Endodermal cell (in vitro differentiated cells): Measurements from ENCODE around the gene NECAB2. TPM values are rescaled to one million over a fixed set of nuclear protein-coding genes. Genes with fewer than 3 reads are reported as not detected.

Experiments
- DNase-seq: peaks from one replicate; pipeline ENCODE4 v3.0.0-alpha.2; 2017
- H3K27ac ChIP-seq: 2 replicates; pipeline ENCODE4 v1.5.1; 2013; ENCODE audit warnings: mild to moderate bottlenecking, low read depth, low read length, moderate library complexity
- H3K27me3 ChIP-seq: 2 replicates; pipeline ENCODE4 v1.6.1; 2013; ENCODE audit warnings: mild to moderate bottlenecking, low read length, moderate library complexity; ENCODE audit not compliant: insufficient read depth, control insufficient read depth, poor library complexity, severe bottlenecking
- H3K36me3 ChIP-seq: 2 replicates; pipeline ENCODE4 v1.7.0; 2013; ENCODE audit warnings: mild to moderate bottlenecking, low read length, moderate library complexity; ENCODE audit not compliant: control insufficient read depth, insufficient read depth
- H3K4me1 ChIP-seq: one replicate; pipeline ENCODE4 v1.7.0; 2013; ENCODE audit warnings: low read length; ENCODE audit not compliant: control insufficient read depth, insufficient read depth
- H3K4me3 ChIP-seq: 2 replicates; pipeline ENCODE4 v1.5.1; 2013; ENCODE audit warnings: mild to moderate bottlenecking, low read length, moderate library complexity
- H3K9ac ChIP-seq: 2 replicates; pipeline ENCODE4 v1.6.1; 2013; ENCODE audit warnings: mild to moderate bottlenecking, low read length, moderate library complexity; ENCODE audit not compliant: poor library complexity, severe bottlenecking; ENCODE audit errors: extremely low read depth
- H3K9me3 ChIP-seq: 2 replicates; pipeline ENCODE4 v1.6.1; 2013; ENCODE audit warnings: mild to moderate bottlenecking, low read length, moderate library complexity; ENCODE audit not compliant: control insufficient read depth
- H3K27ac Mint-ChIP-seq: 2 replicates; pipeline ENCODE4 v1.8.0; 2020; ENCODE audit warnings: mixed read lengths
- H3K27me3 Mint-ChIP-seq: 2 replicates; pipeline ENCODE4 v1.8.0; 2021; ENCODE audit warnings: mild to moderate bottlenecking, mixed read lengths; ENCODE audit not compliant: insufficient read depth
- H3K36me3 Mint-ChIP-seq: 2 replicates; pipeline ENCODE4 v1.8.0; 2020; ENCODE audit warnings: low read depth, mixed read lengths
- H3K4me1 Mint-ChIP-seq: 2 replicates; pipeline ENCODE4 v1.8.0; 2020; ENCODE audit warnings: mixed read lengths
- H3K4me3 Mint-ChIP-seq: 2 replicates; pipeline ENCODE4 v1.8.0; 2020; ENCODE audit warnings: mild to moderate bottlenecking, moderate library complexity, mixed read lengths
- H3K9me3 Mint-ChIP-seq: 2 replicates; pipeline ENCODE4 v1.8.0; 2020; ENCODE audit warnings: mild to moderate bottlenecking, mixed read lengths
- CTCF ChIP-seq: fragments of 200-600 bp; sonication (generic); conservative IDR thresholded peaks from 2 replicates; pipeline ENCODE4 v1.5.0; 2021; ENCODE audit warnings: antibody characterized with exemption, mild to moderate bottlenecking
- WGBS, 2 experiments: methylation state at CpG; one replicate each; pipeline versions ENCODE4 v1.1.5 to v1.1.7; 2013; ENCODE audit warnings: missing lambda C conversion rate in 2 of 2, mixed read lengths in 1 of 2; ENCODE audit not compliant: insufficient coverage in 1 of 2, insufficient read length in 1 of 2; 5-methylcytosine and 5-hydroxymethylcytosine counted together
- total RNA-seq, 2 donors: library from RNA; stranded (reverse); fragmentation: NEBNext Ultra II Directional in 1 of 2; extraction: Animal tissue kit (Norgen Biotek cat#: 25700) in 1 of 2; gene quantifications; 2 replicates in 1 of 2; 3 replicates in 1 of 2; pipeline ENCODE4 v1.2.1, GENCODE V29; 2021

Gene NECAB2
- total RNA-seq, 2 donors from 2014 or later, result 2.7 to 3.3 TPM

- no peak overlapping the region for H3K4me3 ChIP-seq
- H3K27ac Mint-ChIP-seq, result no peak overlapping the region
- no peaks in the 10 kb centered on the region for H3K36me3 ChIP-seq
- no peaks in the 10 kb centered on the region for H3K36me3 Mint-ChIP-seq
- no peak overlapping the region for H3K4me3 Mint-ChIP-seq
- peaks cover 5% of the 10 kb centered on the region for H3K9me3 ChIP-seq
- no peak overlapping the region for H3K9ac ChIP-seq
- peaks cover 24% of the 10 kb centered on the region for H3K27me3 Mint-ChIP-seq
- H3K27ac ChIP-seq, result peak overlapping the region; percentile 49
- H3K27me3 ChIP-seq, result no peaks in the 10 kb centered on the region
- 53 to 85% methylated on average over 3 to 15 of the region's 15 CpGs for WGBS, 2 experiments
- TF ChIP-seq CTCF, result no peak
- H3K4me1 Mint-ChIP-seq, result peaks cover 4% of the 10 kb centered on the region
- no peaks in the 10 kb centered on the region for H3K4me1 ChIP-seq
- H3K9me3 Mint-ChIP-seq, result peaks cover 11% of the 10 kb centered on the region
- DNase-seq, result peak; percentile 81
Observed at GRCh38 chr16:84032458-84033178, 64.6 kb downstream of the NECAB2 start.

GRCh38 chr16:84033251-84034195, 65.5 kb downstream of the NECAB2 start:
- Histone ChIP-seq H3K36me3 (no peaks in the 10 kb centered on the region), H3K9me3 (peaks cover 5% of the 10 kb centered on the region), H3K4me3 (no peak overlapping the region), H3K4me1 (no peaks in the 10 kb centered on the region), H3K27ac (no peak overlapping the region), H3K9ac (no peak overlapping the region), H3K27me3 (peaks cover 5% of the 10 kb centered on the region)
- peaks cover 11% of the 10 kb centered on the region for H3K9me3 Mint-ChIP-seq
- H3K27ac Mint-ChIP-seq, result no peak overlapping the region
- peaks cover 25% of the 10 kb centered on the region for H3K27me3 Mint-ChIP-seq
- 92 to 94% methylated on average over 10 to 25 of the region's 25 CpGs for WGBS, 2 experiments
- TF ChIP-seq CTCF, result no peak
- DNase-seq, result no peak
- no peak overlapping the region for H3K4me3 Mint-ChIP-seq
- no peaks in the 10 kb centered on the region for H3K36me3 Mint-ChIP-seq
- peaks cover 4% of the 10 kb centered on the region for H3K4me1 Mint-ChIP-seq

GRCh38 chr16:84034516-84034915, 66.5 kb downstream of the NECAB2 start:
- Mint-ChIP-seq H3K4me3 (no peak overlapping the region), H3K27ac (no peak overlapping the region), H3K27me3 (peaks cover 31% of the 10 kb centered on the region), H3K9me3 (peaks cover 11% of the 10 kb centered on the region), H3K4me1 (peaks cover 4% of the 10 kb centered on the region), H3K36me3 (no peaks in the 10 kb centered on the region)
- 89 to 93% methylated on average over 11 to 12 of the region's 12 CpGs for WGBS, 2 experiments
- no peak for DNase-seq
- H3K4me1 ChIP-seq, result no peaks in the 10 kb centered on the region
- no peak overlapping the region for H3K27ac ChIP-seq
- peaks cover 14% of the 10 kb centered on the region for H3K27me3 ChIP-seq
- TF ChIP-seq CTCF, result no peak
- H3K4me3 ChIP-seq, result no peak overlapping the region
- no peak overlapping the region for H3K9ac ChIP-seq
- H3K9me3 ChIP-seq, result peaks cover 5% of the 10 kb centered on the region
- H3K36me3 ChIP-seq, result no peaks in the 10 kb centered on the region
